K562 (cell line): ENCODE measurements around the gene SLFN14. TPM values are rescaled to one million over a fixed set of nuclear protein-coding genes. Genes with fewer than 3 reads are reported as not detected.
"Not testable (repeated sequence)": the region's sequence is repeated elsewhere in the genome, so short reads cannot be mapped to it uniquely, and the experiment has no call there.

Experiments used
- ATAC-seq: fragments of 200-7000 bp; cut with Tn5 transposase; 3 replicates; pipeline ENCODE4 v1.9.1; 2020; ENCODE audit warnings: moderate library complexity
- BruUV-seq: library from RNA; stranded (reverse); fragments of 400-500 nt; replicated peaks from 2 replicates; lab custom pipeline; 2021; lab: Mats Ljungman, UMichigan
- CTCF ChIA-PET: fragments of 300-600 bp; formaldehyde crosslinking; extraction: SDS; loops from one replicate; lab custom pipeline; 2021; ENCODE audit warnings: low intra/inter-chr PET ratio; lab: Yijun Ruan, JAX
- POLR2A ChIA-PET: fragments of 300-600, 350-650 bp; sonication (Branson Sonifier 250); formaldehyde crosslinking; extraction: SDS; loops from one replicate; lab custom pipeline; 2021; ENCODE audit warnings: antibody characterized with exemption, inconsistent platforms; lab: Yijun Ruan, JAX
- DNase-seq, 4 experiments: peaks; one replicate each; pipeline versions ENCODE4 v3.0.0 to v3.0.0-alpha.2; 2011 to 2018; ENCODE audit warnings: low spot score in 3 of 4, mixed read lengths in 3 of 4; ENCODE audit errors: extremely low read depth in 1 of 4
- FAIRE-seq: peaks from 2 replicates; lab custom pipeline; 2011; peaks lifted over from hg19 to GRCh38; lab: Jason Lieb, UNC
- H2AFZ ChIP-seq: 2 replicates; pipeline ENCODE4 v1.6.0; 2011; ENCODE audit warnings: low read depth, low read length, control low read depth, inconsistent platforms
- H3K27ac ChIP-seq: fragments of 200-600 bp; 3 replicates; pipeline ENCODE4 v1.8.0; 2011; ENCODE audit warnings: low read depth, mild to moderate bottlenecking, control low read depth, inconsistent platforms, low read length, moderate library complexity, mixed read lengths; ENCODE audit errors: extremely low read depth
- H3K27me3 ChIP-seq, 2 experiments: fragments of 300-600 bp in 1 of 2; 2 replicates in 1 of 2; 3 replicates in 1 of 2; pipeline versions ENCODE4 v1.6.0 to v1.8.0; 2011; ENCODE audit warnings: inconsistent platforms in 2 of 2, low read length in 2 of 2, mild to moderate bottlenecking in 1 of 2, mixed read lengths in 1 of 2, moderate library complexity in 1 of 2; ENCODE audit not compliant: control insufficient read depth in 2 of 2, insufficient read depth in 2 of 2
- H3K36me3 ChIP-seq: fragments of 300-600 bp; 3 replicates; pipeline ENCODE4 v1.8.0; 2011; ENCODE audit warnings: mild to moderate bottlenecking, low read length, inconsistent platforms; ENCODE audit not compliant: control insufficient read depth, insufficient read depth
- H3K4me1 ChIP-seq, 2 experiments: fragments of 200-600 bp in 1 of 2; replicated peaks in 1 of 2; 2 replicates in 1 of 2; 3 replicates in 1 of 2; pipeline versions ENCODE4 v1.5.1 to v1.8.0; 2011; ENCODE audit warnings: inconsistent platforms in 2 of 2, low read length in 2 of 2, mild to moderate bottlenecking in 1 of 2, mixed read lengths in 1 of 2, moderate library complexity in 1 of 2; ENCODE audit not compliant: control insufficient read depth in 2 of 2, insufficient read depth in 2 of 2
- H3K4me2 ChIP-seq: 2 replicates; pipeline ENCODE4 v1.6.1; 2011; ENCODE audit warnings: low read length, control low read depth, inconsistent platforms, mixed read lengths; ENCODE audit not compliant: insufficient read depth
- H3K4me3 ChIP-seq: fragments of 200-600 bp; sonication (generic), shearing (Covaris generic); 2 replicates; pipeline ENCODE4 v1.5.1; 2016; ENCODE audit warnings: control low read depth, inconsistent platforms
- H3K79me2 ChIP-seq: fragments of 200-600 bp; 3 replicates; pipeline ENCODE4 v1.8.0; 2011; ENCODE audit warnings: low read length, inconsistent platforms; ENCODE audit not compliant: control insufficient read depth, insufficient read depth
- H3K9ac ChIP-seq, 2 experiments: 2 replicates each; pipeline versions ENCODE4 v1.6.0 to v1.6.1; 2011; ENCODE audit warnings: low read depth in 2 of 2, low read length in 2 of 2, control low read depth in 1 of 2, inconsistent platforms in 1 of 2, mild to moderate bottlenecking in 1 of 2, mixed read lengths in 1 of 2; ENCODE audit not compliant: insufficient read depth in 1 of 2
- H3K9me1 ChIP-seq: one replicate; pipeline ENCODE4 v1.6.0; 2011; ENCODE audit warnings: inconsistent platforms, mild to moderate bottlenecking, low read length, moderate library complexity; ENCODE audit not compliant: control insufficient read depth, insufficient read depth
- H3K9me3 ChIP-seq: replicated peaks from 2 replicates; pipeline ENCODE4 v1.5.1; 2011; ENCODE audit warnings: low read depth, low read length, inconsistent platforms; ENCODE audit not compliant: control insufficient read depth, insufficient read depth
- H4K20me1 ChIP-seq: replicated peaks from 2 replicates; pipeline ENCODE4 v1.6.1; 2011; ENCODE audit warnings: low read length, inconsistent platforms, mixed read lengths; ENCODE audit not compliant: control insufficient read depth, insufficient read depth
- ARID1B ChIP-seq: fragments of 450-650 bp; IDR thresholded peaks from 2 replicates; pipeline ENCODE4 v1.6.1; 2016; ENCODE audit warnings: antibody characterized with exemption, mild to moderate bottlenecking, inconsistent platforms
- ATF3 ChIP-seq, 2 experiments: fragments of 450-650 bp in 1 of 2; sonication (generic) in 1 of 2; formaldehyde crosslinking in 1 of 2; IDR thresholded peaks in 1 of 2; conservative IDR thresholded peaks in 1 of 2; 2 replicates each; pipeline versions ENCODE4 v1.6.1 to v1.8.1; 2016 to 2023; ENCODE audit warnings: mild to moderate bottlenecking in 2 of 2, moderate library complexity in 2 of 2, inconsistent platforms in 1 of 2, missing genetic modification reagents in 1 of 2
- CXXC5 ChIP-seq: fragments of 250-450 bp; sonication (Bioruptor Pico); IDR thresholded peaks from 2 replicates; pipeline ENCODE4 v1.8.0; 2022; ENCODE audit warnings: inconsistent platforms, mild to moderate bottlenecking, moderate library complexity
- ETV1 ChIP-seq: fragments of 450-650 bp; conservative IDR thresholded peaks from 2 replicates; pipeline ENCODE4 v1.6.1; 2016; ENCODE audit warnings: missing genetic modification characterization, control low read depth, low read depth, missing compliant biosample characterization
- KDM1A ChIP-seq, 2 experiments: fragments of 450-650 bp; IDR thresholded peaks; 2 replicates each; pipeline ENCODE4 v1.6.1; 2016; ENCODE audit warnings: mild to moderate bottlenecking in 2 of 2
- L3MBTL2 ChIP-seq: fragments of 450-650 bp; IDR thresholded peaks from 2 replicates; pipeline ENCODE4 v1.6.1; 2016; ENCODE audit warnings: mild to moderate bottlenecking, moderate library complexity
- SMAD4 ChIP-seq: fragments of 250-450 bp; sonication (Bioruptor Pico); conservative IDR thresholded peaks from 2 replicates; pipeline ENCODE4 v1.8.0; 2021; ENCODE audit warnings: inconsistent platforms, mild to moderate bottlenecking, moderate library complexity
- SMARCA4 ChIP-seq: fragments of 450-650 bp; IDR thresholded peaks from 2 replicates; pipeline ENCODE4 v1.6.1; 2016
- SMARCE1 ChIP-seq: fragments of 450-650 bp; IDR thresholded peaks from 2 replicates; pipeline ENCODE4 v1.7.1; 2016; ENCODE audit warnings: mild to moderate bottlenecking
- STAT5B ChIP-seq: fragments of 250-450 bp; sonication (Bioruptor Pico); IDR thresholded peaks from 2 replicates; pipeline ENCODE4 v1.8.0; 2021; ENCODE audit warnings: mild to moderate bottlenecking, inconsistent platforms
- TFE3 ChIP-seq: fragments of 450-650 bp; formaldehyde crosslinking; IDR thresholded peaks from 2 replicates; pipeline ENCODE4 v1.4.0; 2020; ENCODE audit warnings: mild to moderate bottlenecking, mixed read lengths
- TOE1 ChIP-seq, 2 experiments: fragments of 450-650 bp in 1 of 2; sonication (generic) in 1 of 2; formaldehyde crosslinking in 1 of 2; IDR thresholded peaks; 2 replicates each; pipeline versions ENCODE4 v1.7.1 to v1.8.0; 2016 to 2022; ENCODE audit warnings: borderline replicate concordance in 2 of 2, mild to moderate bottlenecking in 2 of 2, antibody characterized with exemption in 1 of 2, inconsistent platforms in 1 of 2, low read depth in 1 of 2, missing genetic modification reagents in 1 of 2, moderate library complexity in 1 of 2
- ZNF592 ChIP-seq: fragments of 450-650 bp; IDR thresholded peaks from 2 replicates; pipeline ENCODE4 v1.6.1; 2017; ENCODE audit warnings: antibody characterized with exemption, mild to moderate bottlenecking
- WGBS: fragments of 100-300 bp; shearing (Covaris generic); methylation state at CpG from one replicate; pipeline ENCODE4 v1.1.6; 2016; ENCODE audit warnings: low coverage, mixed read lengths; ENCODE audit not compliant: insufficient coverage; ENCODE audit errors: missing lambda C conversion rate; 5-methylcytosine and 5-hydroxymethylcytosine counted together
- in situ Hi-C: fragments of 300-500 bp; cut with MboI; formaldehyde crosslinking; loops from 4 replicates; pipeline ENCODE4 v1.15.0; 2018; ENCODE audit warnings: inconsistent platforms, mixed read lengths
- intact Hi-C: fragments of 100-400 bp; cut with micrococcal nuclease; formaldehyde crosslinking; loops from 2 replicates; pipeline ENCODE4 v1.14.2; 2022
- polyA plus RNA-seq, 8 experiments: library from polyadenylated mRNA; depleted of rRNA in 4 of 8; stranded (reverse) in 5 of 8; unstranded in 3 of 8; fragments of >200 nt; fragmentation: Nextera tagmentation in 2 of 8; fragmentation: Illumina TruSeq in 1 of 8; extraction: Ambion mirVana in 2 of 8; extraction: Trizol in 1 of 8; gene quantifications; 2 replicates each; pipeline versions ENCODE4 v1.2.1 to v1.2.3, GENCODE V29; 2011 to 2014; ENCODE audit warnings: inconsistent platforms in 1 of 8, missing spikeins in 1 of 8
- total RNA-seq, 7 experiments: library from RNA; depleted of rRNA in 6 of 7; stranded (reverse); fragments of >200 nt in 6 of 7; fragmentation: Illumina TruSeq in 2 of 7; extraction: Trizol in 2 of 7; gene quantifications; 2 replicates each; pipeline versions ENCODE4 v1.2.1 to v1.2.3, GENCODE V29; 2011 to 2021; ENCODE audit warnings: low replicate concordance in 1 of 7

The SLFN14 gene
- total and polyA plus RNA-seq, 9 of the 15 experiments (the other 6 are each of a cell fraction or from before 2014, with no cell fraction given), result 1.3 to 4.3 (median 3.1) TPM

- no peak for TF ChIP-seq STAT5B
- TF ChIP-seq ETV1 (tag), result no peak
These were observed 6.3 kb upstream of the SLFN14 start (continued) for GRCh38 chr17:35566968-35567367.

- H2AFZ ChIP-seq, result peak overlapping the region; percentile 53
- H3K27me3 ChIP-seq; FAIRE-seq; CTCF ChIA-PET; H3K36me3 ChIP-seq; H3K4me3 ChIP-seq; H3K27ac ChIP-seq; ATAC-seq; in situ Hi-C loops; H3K9me3 ChIP-seq; DNase-seq; H3K9me1 ChIP-seq; intact Hi-C loops; H4K20me1 ChIP-seq; BruUV-seq; TF ChIP-seq ATF3 (CRISPR knock-in tag; conservative IDR thresholded peaks at IDR 0.05); TOE1 (CRISPR knock-in tag; IDR thresholded peaks at IDR 0.05; ENCODE audit: borderline replicate concordance, low read depth): not testable (repeated sequence)
- H3K4me1 ChIP-seq, result peaks cover 19 to 45% of the 10 kb centered on the region in 2 experiments
- H3K4me2 ChIP-seq, result peak overlapping the region; percentile 57; the same call in 1 of the 2 replicates
- POLR2A ChIA-PET, result interaction anchor here (0.6 to 8.6 kb wide), 4 partner anchors 11 to 581 kb away, joined by 3 to 122 read pairs (median 4); partner anchors contain the start of gene PEX12
- H3K79me2 ChIP-seq, result peaks cover 13% of the 10 kb centered on the region
- 12% methylated on average over 15 of the region's 16 CpGs for WGBS
- peak overlapping the region in 1 of 2 experiments; percentile 59; a peak in 1 of 4 replicates for H3K9ac ChIP-seq
- TF ChIP-seq SMARCA4 (0 out of 2 replicates have a peak, but pooled peaks have one; percentile 43), ATF3 (IDR thresholded peaks at IDR 0.05) (peak; percentile 54; the same call in 1 of the 2 replicates), SMARCE1 (peak; percentile 43; the same call in 1 of the 2 replicates), TFE3 (CRISPR knock-in tag) (0 out of 2 replicates have a peak, but pooled peaks have one; percentile 13), ARID1B (peak; percentile 22; the same call in 1 of the 2 replicates), L3MBTL2 (peak; percentile 48), TOE1 (IDR thresholded peaks at IDR 0.05; ENCODE audit: borderline replicate concordance) (peak; percentile 79; the same call in 1 of the 2 replicates), ZNF592 (peak; percentile 68), SMAD4 (CRISPR knock-in tag) (peak; percentile 45), CXXC5 (CRISPR knock-in tag) (peak; percentile 41; the same call in 1 of the 2 replicates), KDM1A (IDR thresholded peaks at IDR 0.05) (0 out of 4 replicates have a peak, but pooled peaks of 1 of the 2 experiments have one; percentile 13)
These were observed 2.6 kb upstream of the SLFN14 start for GRCh38 chr17:35563181-35563580.
